Breast epithelium (tissue), 4 donors: ENCODE data around the gene TLR7. TPM values are rescaled to one million over a fixed set of nuclear protein-coding genes. Genes with fewer than 3 reads are reported as not detected.

ENCODE experiments used
- DNase-seq, 2 donors: peaks; one replicate each; pipeline ENCODE4 v3.0.0-alpha.2; 2019; ENCODE audit warnings: low spot score in 2 of 2
- H3K27ac ChIP-seq, 2 donors: fragments of 200-600 bp; sonication (generic) in 1 of 2; one replicate each; pipeline ENCODE4 v1.5.1; 2016 to 2019; ENCODE audit warnings: mild to moderate bottlenecking in 1 of 2
- H3K27me3 ChIP-seq, 2 donors: fragments of 200-600 bp; sonication (generic) in 1 of 2; one replicate each; pipeline versions ENCODE4 v1.5.1 to v1.6.0; 2017 to 2019; ENCODE audit warnings: control low read depth in 1 of 2, mild to moderate bottlenecking in 1 of 2
- H3K36me3 ChIP-seq: fragments of 200-600 bp; one replicate; pipeline ENCODE4 v1.5.1; 2019
- H3K4me1 ChIP-seq, 2 donors: fragments of 200-600 bp; sonication (generic); one replicate each; pipeline ENCODE4 v1.5.1; 2016 to 2019; ENCODE audit warnings: control low read depth in 1 of 2
- H3K4me3 ChIP-seq, 3 donors: fragments of 200-600 bp; sonication (generic); 1 replicate in 2 of 3; 2 replicates in 1 of 3; pipeline ENCODE4 v1.5.1; 2016 to 2019; ENCODE audit warnings: mild to moderate bottlenecking in 3 of 3, moderate library complexity in 2 of 3
- H3K9me3 ChIP-seq, 2 donors: fragments of 200-600 bp; sonication (generic) in 1 of 2; one replicate each; pipeline ENCODE4 v1.5.1; 2016 to 2019; ENCODE audit warnings: control low read depth in 1 of 2
- CTCF ChIP-seq, 3 donors: fragments of 450-650 bp; IDR thresholded peaks; one replicate each; pipeline ENCODE4 v1.5.1; 2016 to 2017; ENCODE audit warnings: antibody characterized with exemption in 3 of 3, mild to moderate bottlenecking in 3 of 3, moderate library complexity in 3 of 3
- POLR2A ChIP-seq: fragments of 450-650 bp; IDR thresholded peaks from one replicate; pipeline ENCODE4 v1.6.1; 2016; ENCODE audit warnings: antibody characterized with exemption, mild to moderate bottlenecking, moderate library complexity
- POLR2AphosphoS5 ChIP-seq, 3 donors: sonication (generic); formaldehyde crosslinking; IDR thresholded peaks; one replicate each; pipeline ENCODE4 v1.6.1; 2017; ENCODE audit warnings: antibody characterized with exemption in 3 of 3
- intact Hi-C: fragments of 100-400 bp; cut with DNase I; formaldehyde crosslinking; loops from one replicate; pipeline ENCODE4 v1.15.1; 2023; ENCODE audit warnings: low total_unique reads
- total RNA-seq, 3 donors: library from RNA; depleted of rRNA; stranded (reverse); fragments of >200 nt; gene quantifications; one replicate each; pipeline ENCODE4 v1.1.0, GENCODE V29; 2016

TLR7 gene
- total RNA-seq, 3 donors from 2014 or later: 0.98 to 2.3 (median 1.3) TPM

GRCh38 chrX:12887767-12888166 lies 20.9 kb downstream of the TLR7 start:
- Histone ChIP-seq H3K4me1 (no peaks in the 10 kb centered on the region), H3K36me3 (no peaks in the 10 kb centered on the region), H3K9me3 (no peaks in the 10 kb centered on the region), H3K27me3 (peaks cover 0 to 44% of the 10 kb centered on the region in 2 donors), H3K27ac (no peak overlapping the region), H3K4me3 (no peak overlapping the region)
- intact Hi-C loops: no loop called here
- no peak for DNase-seq
- TF ChIP-seq POLR2AphosphoS5 (IDR thresholded peaks at IDR 0.05): no peak
- no peak for TF ChIP-seq CTCF (IDR thresholded peaks at IDR 0.05)
- TF ChIP-seq POLR2A: no peak

GRCh38 chrX:12890467-12890866 lies 23.6 kb downstream of the TLR7 start:
- Histone ChIP-seq H3K27me3 (peaks cover 0 to 28% of the 10 kb centered on the region in 2 donors), H3K36me3 (no peaks in the 10 kb centered on the region), H3K27ac (no peak overlapping the region), H3K4me3 (no peak overlapping the region), H3K9me3 (no peaks in the 10 kb centered on the region), H3K4me1 (no peaks in the 10 kb centered on the region)
- TF ChIP-seq POLR2AphosphoS5 (IDR thresholded peaks at IDR 0.05) (no peak), CTCF (IDR thresholded peaks at IDR 0.05) (no peak)
- intact Hi-C loops: no loop called here
- no peak for DNase-seq

GRCh38 chrX:12891171-12891570 lies 24.3 kb downstream of the TLR7 start:
- peaks cover 0 to 28% of the 10 kb centered on the region in 2 donors for H3K27me3 ChIP-seq
- intact Hi-C loops: no loop called here
- H3K27ac ChIP-seq: no peak overlapping the region
- no peaks in the 10 kb centered on the region for H3K4me1 ChIP-seq
- no peaks in the 10 kb centered on the region for H3K9me3 ChIP-seq
- DNase-seq: no peak
- TF ChIP-seq POLR2A: no peak
- TF ChIP-seq CTCF (IDR thresholded peaks at IDR 0.05): no peak
- TF ChIP-seq POLR2AphosphoS5 (IDR thresholded peaks at IDR 0.05): no peak
- no peaks in the 10 kb centered on the region for H3K36me3 ChIP-seq
- no peak overlapping the region for H3K4me3 ChIP-seq

- Histone ChIP-seq H3K9me3 (no peaks in the 10 kb centered on the region), H3K27ac (no peak overlapping the region), H3K4me1 (no peaks in the 10 kb centered on the region), H3K27me3 (peaks cover 0 to 23% of the 10 kb centered on the region in 2 donors), H3K4me3 (no peak overlapping the region), H3K36me3 (no peaks in the 10 kb centered on the region)
- TF ChIP-seq POLR2AphosphoS5 (IDR thresholded peaks at IDR 0.05): no peak
- no peak for TF ChIP-seq POLR2A
- TF ChIP-seq CTCF (IDR thresholded peaks at IDR 0.05): no peak
- no peak for DNase-seq
- intact Hi-C loops: no loop called here
Measured at GRCh38 chrX:12891915-12892506, 25.1 kb downstream of the TLR7 start.

GRCh38 chrX:12892716-12893115 lies 25.8 kb downstream of the TLR7 start:
- DNase-seq: no peak
- intact Hi-C loops: no loop called here
- H3K27ac ChIP-seq: no peak overlapping the region
- no peaks in the 10 kb centered on the region for H3K36me3 ChIP-seq
- H3K27me3 ChIP-seq: peaks cover 0 to 21% of the 10 kb centered on the region in 2 donors
- H3K9me3 ChIP-seq: no peaks in the 10 kb centered on the region
- no peak overlapping the region for H3K4me3 ChIP-seq
- no peaks in the 10 kb centered on the region for H3K4me1 ChIP-seq
- TF ChIP-seq CTCF (IDR thresholded peaks at IDR 0.05) (no peak), POLR2AphosphoS5 (IDR thresholded peaks at IDR 0.05) (no peak), POLR2A (no peak)
